GM18519 (cell line): ENCODE measurements around the gene PIGP.
A peak's percentile ranks its signal among the peaks of the same experiment; 100 is the strongest.
"Not testable (repeated sequence)": the region's sequence is repeated elsewhere in the genome, so short reads cannot be mapped to it uniquely, and the experiment has no call there.

Source experiments
- ATAC-seq: cut with Tn5 transposase; IDR thresholded peaks from one replicate; pipeline ENCODE4 v1.9.1; 2021; ENCODE audit warnings: mild to moderate bottlenecking, moderate library complexity; ENCODE audit not compliant: unreplicated experiment, low FRiP score

PIGP gene

DNA sequence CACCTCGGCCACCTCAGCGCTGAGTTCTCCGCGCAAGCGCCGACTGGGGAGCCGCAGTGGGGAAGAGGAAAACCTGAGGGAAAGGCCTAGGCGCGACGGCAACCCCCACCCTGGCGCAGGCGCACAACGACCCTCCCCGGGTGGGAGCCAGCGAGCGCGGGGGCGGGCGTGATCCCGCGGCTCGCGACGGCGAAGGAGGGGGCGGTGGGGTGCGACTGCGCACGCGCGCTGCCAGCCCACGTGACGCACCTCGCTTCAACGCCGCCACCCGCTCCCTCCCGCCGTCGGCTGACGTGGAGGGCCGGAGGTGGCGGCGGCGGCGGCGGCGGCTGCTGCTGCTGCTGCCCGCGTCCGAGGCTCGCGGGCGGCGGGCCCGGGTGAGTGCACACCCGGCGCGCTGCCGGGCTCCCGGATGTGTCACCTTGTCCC, at the start of gene PIGP, which contains the start of gene TTC3:
Gene PIGP, minus strand, starts transcription at position 84 of the 429 bp plus-strand sequence. CDS start 556 bp downstream, outside the sequence.
Gene TTC3, plus strand, starts transcription at position 267 of the 429 bp plus-strand sequence. CDS start 14,004 bp downstream, outside the sequence.
- peak; percentile 58 for ATAC-seq

DNA sequence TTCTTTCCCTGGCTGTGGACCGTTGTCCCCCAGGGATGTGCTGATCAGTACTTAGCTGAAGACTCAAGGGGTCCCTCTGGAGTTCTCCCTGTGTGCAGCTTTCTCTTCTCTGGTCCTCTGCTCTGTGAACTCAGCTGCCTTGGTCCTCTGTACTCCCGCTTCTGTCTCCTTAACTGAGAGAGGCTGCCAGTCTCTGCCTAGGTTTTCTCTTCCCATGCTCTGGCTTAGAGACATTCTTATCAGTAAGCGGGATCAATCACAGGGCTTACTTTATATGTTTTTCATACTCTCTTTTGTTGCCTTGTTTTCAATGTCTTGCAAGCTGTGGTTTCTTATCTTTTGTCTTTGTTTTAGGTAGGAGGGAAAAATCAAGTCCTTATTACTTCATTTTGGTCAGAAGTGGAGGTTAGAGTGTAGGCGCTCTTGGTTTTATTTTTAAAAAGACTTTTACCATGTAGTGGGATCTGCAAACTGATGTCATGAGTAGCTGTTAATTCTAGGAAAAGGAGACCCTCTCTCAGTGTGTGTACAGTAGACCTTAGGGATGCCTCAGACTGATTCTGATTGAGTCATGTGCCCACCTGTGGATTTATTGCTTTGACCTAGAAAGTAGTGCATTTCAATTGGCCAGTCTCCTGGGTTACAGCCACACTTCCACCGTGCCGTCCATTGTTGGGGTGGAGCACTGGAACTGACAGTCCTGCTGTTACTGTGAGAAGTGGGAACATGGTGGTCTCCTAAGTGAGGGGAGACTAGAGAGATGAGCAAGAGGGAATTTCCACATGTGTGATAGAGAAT, 46.7 kb upstream of the PIGP start:
- no peak for ATAC-seq

DNA sequence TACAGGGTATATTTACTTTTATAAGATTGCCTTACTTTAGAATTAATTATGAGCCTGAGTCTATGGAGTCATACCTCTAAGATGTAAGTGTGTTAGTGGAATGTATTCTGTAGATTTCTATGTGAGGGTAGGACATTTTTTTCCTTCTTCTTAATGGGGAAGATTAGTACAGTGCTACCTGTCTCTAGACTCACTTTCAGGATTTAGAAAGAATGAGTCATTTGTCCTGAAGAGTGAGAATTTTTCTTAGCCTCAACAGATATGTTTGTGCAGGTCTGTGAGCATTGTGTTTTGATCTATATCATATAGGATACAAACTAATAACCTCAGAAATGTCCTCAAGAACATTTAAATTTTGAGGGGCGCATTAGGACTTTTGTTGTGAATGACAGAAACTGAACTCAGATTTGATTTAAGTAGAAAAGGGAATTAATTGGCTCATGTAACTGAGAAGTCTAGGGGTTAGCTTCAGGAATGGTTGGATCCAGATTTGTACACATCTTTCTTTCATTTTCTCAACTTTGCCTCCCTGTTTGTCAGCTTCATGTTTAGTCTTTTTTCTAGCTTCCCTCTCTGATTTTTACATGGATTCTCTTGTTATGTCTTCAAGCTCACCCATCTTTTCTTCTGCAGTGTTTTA, 45.4 kb upstream of the PIGP start:
- no peak for ATAC-seq

DNA sequence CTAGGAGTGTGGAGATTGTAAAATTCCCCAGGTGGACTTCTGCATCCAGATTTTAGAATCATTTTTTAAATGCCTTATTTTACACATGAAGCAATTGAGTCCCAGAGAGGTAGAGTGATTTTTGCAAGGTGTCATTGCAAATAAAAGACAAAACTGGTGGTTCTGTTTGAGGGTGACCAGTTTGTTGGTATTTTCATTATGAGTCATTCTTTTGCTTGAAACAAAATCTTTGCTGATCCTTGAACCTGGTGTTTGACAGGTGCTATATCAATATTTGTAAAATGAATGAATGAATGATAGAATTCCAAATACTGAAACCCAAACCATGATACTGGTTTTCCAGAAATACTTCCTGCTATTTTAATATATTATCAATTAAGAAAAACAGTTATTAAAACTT, 44.3 kb upstream of the PIGP start:
- no peak for ATAC-seq

DNA sequence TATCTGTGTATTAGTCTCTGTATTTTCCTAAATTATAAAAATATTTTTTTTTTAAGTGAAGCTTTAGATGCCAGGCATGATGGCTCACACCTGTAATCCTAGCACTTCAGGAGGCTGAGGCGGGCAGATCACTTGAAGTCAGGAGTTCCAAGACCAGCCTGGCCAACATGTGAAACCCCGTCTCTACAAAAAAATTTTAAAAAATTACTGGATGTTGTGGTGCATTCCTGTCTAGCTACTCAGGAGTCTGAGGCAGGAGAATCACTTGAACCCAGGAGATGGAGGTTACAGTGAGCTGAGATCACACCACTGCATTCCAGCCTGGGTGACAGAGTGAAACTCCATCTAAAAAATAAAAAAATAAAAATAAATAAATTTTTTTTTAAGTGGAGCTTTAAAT, 43.6 kb upstream of the PIGP start:
- not testable (repeated sequence) for ATAC-seq

DNA sequence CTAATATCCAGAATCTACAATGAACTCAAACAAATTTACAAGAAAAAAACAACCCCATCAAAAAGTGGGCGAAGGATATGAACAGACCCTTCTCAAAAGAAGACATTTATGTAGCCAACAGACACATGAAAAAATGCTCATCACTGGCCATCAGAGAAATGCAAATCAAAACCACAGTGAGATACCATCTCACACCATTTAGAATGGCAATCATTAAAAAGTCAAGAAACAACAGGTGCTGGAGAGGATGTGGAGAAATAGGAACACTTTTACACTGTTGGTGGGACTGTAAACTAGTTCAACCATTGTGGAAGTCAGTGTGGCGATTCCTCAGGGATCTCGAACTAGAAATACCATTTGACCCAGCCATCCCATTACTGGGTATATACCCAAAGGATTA, 41.4 kb upstream of the PIGP start:
- not testable (repeated sequence) for ATAC-seq

DNA sequence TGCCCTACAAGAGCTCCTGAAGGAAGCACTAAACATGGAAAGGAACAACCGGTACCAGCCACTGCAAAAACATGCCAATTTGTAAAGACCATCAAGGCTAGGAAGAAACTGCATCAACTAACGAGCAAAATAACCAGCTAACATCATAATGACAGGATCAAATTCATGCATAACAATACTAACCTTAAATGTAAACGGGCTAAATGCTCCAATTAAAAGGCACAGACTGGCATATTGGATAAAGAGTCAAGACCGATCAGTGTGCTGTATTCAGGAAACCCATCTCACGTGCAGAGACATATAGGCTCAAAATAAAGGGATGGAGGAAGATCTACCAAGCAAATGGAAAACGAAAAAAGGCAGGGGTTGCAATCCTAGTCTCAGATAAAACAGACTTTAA, 38.2 kb upstream of the PIGP start:
- ATAC-seq: not testable (repeated sequence)

DNA sequence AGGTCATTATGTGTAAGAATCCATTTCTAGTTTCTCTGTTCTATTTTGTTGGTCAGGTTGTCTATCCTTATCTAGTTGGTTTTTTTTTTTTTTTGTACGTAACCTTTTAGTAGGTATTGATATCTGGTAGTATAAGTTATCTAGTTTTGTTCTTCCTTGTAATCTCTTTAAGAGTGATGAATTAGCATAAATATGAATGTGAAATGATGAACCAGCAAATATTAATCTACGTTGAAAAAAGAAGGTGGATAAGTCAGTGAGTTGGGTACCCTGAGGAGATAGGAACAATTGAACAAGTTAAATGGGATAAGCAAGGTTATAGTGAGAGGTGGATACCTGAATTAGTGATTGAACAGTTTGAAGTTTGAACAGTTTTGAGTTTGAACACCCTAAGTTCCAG, 34.1 kb upstream of the PIGP start:
- ATAC-seq: no peak

DNA sequence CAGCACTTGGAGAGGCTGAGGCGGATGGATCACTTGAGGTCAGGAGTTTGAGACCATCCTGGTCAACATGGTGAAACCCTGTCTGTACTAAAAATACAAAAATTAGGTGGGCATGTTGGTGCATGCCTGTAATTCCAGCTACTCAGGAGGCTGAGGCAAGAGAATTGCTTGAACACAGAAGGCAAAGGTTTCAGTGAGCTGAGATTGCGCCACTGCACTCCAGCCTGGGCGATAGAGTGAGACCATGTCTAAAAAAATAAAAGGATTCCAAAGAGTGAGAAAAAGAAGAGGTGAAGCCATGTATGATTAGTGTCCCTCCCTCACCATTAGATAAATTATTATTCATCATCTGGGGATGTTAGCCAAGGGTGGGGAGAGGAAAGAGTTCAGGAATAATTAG, 29.9 kb upstream of the PIGP start:
- not testable (repeated sequence) for ATAC-seq

DNA sequence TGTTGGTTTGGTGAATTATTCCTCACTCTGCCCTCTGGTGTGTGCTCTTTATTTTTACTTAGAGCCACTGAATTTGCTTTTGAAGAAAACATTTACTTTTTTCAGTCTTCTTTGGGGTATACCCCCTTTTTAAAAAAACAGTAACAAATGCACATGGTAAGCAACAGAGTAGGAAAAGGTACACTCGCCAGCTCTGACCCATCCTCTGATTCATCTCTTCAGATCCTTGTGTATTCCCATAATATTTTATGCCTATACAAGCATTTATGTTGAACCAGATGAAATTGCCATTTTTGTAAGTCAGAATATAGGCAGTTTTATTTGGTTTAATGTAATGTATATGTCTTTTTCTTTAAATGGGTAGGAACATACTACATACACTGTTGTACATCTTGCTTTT, 28.5 kb upstream of the PIGP start:
- ATAC-seq: no peak

DNA sequence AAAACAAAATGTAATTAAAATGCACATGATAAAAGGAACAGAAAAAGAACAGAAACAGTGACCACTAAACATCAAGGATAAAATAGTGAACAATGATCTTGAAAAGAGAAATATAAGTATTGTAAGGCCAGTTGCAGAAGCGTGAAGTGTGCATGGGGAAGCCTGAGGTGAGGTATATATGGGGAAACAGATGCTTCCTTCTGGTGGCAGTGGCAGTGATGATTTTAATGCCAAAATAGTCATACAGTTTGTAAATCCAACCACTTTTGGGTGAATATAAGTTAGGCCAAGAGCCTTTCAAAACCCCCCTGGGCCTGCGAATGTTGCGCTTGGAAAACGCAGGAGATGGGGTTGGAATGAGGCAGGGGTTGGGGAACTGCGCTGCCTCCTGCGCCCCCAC, 27.4 kb upstream of the PIGP start:
- ATAC-seq: no peak

DNA sequence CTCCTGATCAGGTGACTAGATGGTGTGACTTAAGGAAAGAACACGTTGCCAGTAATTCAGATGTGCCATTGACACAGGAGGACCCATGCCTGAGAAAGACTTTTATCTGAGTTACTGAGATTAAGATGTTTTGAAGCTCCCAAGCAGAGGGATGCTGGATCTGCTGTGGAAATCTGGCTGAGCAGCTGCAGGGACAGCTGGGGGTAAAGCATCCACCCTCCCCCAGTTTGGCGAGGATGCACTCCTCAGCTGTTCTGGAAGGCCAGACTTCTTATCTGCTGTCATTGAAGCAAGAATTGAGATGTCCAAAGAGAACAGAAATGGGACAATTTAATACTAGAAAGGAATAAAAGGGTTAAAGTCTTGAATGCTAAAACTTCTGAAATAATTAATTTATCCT, 25.9 kb upstream of the PIGP start:
- no peak for ATAC-seq

DNA sequence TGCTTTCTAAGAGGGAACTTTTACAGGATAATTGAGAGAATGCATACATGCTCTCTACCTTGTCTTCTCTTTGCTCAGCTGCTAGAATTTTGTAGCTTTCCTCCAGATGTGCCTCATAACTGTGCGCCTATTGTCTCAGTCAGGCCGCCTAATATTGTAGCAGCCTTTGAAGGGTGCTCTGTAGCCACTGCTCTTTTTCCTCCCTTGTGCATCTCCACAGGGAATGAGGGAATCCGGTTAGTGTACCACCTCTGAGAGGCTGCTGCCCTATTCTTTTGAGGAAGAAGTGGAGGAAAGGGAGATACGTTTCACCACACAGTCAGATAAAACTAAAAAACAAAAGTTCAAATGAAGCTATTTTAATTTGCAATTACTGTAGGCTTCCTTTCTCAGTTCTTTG, 22.9 kb upstream of the PIGP start:
- ATAC-seq: no peak

DNA sequence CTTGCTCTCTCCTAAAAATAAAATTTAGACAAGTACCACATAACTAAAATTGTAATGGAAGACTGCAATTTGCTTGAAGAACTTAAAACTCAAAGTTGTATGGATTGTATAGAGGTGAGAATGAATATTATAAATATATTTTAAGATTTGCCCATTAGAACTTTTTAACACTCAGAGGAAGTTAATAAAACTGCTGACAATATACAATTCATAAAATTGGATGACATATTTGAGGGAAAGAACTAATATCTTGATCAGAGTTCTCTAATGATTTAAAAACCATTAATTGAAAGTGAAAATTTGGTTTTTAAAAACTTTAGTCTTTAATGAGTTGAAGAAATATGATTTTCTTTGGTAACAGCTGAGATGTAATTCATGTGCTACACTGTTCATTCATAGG, 21.1 kb upstream of the PIGP start:
- no peak for ATAC-seq

DNA sequence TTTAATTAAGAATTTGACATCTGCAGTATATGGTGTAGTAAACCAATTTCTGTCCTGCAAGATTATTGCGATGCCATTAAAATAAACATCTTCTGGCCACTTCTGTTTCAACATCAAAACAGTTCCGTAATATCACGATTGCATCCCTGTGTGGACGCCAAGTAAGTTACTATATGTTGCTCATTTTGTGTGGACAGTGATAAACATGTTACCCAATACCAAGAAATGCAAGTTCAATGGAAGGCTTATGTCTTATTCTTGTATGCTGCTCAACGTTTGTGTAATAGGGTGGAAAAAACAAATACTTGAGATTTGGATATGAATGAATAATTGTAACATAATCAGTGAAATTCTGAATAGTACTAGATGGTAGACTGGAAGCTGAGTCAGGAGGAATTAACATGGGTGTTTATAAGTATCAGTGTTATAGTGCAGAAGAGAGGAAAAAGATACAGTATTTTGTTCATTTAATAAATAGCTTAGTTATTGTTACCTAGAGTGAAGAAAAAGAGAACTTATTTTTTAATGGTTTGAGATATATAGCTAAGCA, 15.4 kb upstream of the PIGP start:
- ATAC-seq: no peak

DNA sequence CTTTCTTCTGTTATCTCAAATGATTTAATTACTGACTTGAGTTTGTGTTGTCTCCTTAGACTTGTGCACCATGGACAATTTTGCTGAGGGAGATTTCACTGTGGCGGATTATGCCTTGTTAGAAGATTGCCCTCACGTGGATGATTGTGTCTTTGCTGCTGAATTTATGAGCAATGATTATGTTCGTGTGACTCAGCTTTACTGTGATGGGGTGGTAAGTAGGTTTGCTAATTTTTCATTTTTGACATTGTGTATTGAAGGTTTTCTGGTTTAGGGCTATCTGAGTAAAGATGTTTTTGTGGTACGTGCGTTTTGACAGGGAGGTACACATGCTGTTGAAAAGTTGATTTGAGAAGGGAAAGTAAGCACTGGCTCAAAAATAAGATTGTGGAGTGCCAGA, 14.3 kb upstream of the PIGP start:
- no peak for ATAC-seq

DNA sequence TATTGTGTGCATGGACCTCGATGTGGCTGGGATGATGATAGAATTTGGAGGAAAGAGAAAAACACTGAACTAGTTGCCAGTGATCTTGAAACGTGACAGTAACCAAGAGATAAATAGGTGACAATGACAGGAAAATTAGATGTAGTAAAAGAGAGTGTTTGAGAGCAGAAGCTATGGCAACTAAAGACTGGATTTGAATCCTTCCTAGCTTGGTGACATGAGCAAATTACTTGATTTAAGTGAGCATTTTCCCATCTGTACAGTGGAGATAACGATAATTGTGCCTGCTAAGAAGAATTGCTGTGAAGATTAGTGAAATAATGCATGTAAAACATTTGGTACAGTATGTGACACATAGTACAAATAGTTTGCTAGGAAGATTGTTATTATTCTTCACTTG, 12.9 kb upstream of the PIGP start:
- ATAC-seq: no peak

DNA sequence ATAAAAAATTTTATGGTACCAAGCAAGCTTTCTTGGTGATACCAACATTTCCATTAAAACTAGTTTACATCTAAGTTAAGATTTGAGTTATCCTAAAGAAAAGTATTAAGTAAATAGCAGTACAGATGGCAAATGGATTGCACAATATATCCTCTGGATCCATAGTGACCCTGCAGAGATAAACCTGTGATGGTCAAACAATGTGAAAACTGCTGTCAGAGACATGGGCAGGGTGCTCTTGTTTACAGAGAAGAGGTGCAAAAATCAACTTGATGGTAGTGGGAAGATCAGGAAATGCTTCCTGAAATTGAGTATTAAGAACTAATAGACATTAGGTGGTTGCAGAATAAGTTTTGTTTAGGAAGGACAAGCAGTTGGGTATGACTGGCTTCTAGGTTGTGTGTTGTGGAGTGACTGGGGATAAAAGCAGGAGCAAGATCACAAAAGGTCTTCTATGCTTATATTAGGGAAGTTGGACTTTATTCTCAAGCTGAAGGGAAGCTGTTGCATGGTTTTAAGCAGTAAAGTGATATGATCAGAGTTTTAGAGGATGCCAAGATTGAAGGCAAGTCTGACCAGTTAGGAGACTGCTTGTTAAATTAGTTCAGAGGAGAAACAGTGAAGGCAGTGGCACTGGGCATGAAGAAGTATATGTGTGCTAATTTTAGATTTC, 10.1 kb upstream of the PIGP start:
- ATAC-seq: no peak

DNA sequence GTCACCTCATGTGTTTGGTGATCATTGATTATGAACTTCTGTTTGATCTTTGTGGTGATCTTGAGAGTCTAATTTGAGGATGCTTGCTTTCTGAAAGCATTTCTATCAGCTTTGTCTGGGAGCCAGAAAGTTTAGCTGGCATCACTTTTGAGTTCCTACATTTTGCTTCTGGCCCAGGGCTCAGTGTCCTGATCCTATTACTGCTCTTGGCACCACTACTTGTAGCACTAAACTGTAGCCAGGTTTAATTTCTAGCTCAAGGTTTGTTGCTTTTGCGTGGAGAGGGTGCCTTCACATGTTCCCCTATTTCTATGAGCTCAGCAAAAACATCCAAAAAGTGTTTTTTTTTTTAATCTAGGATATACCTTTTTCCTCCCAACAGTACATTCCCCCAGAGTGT, 9.5 kb upstream of the PIGP start:
- ATAC-seq: no peak

DNA sequence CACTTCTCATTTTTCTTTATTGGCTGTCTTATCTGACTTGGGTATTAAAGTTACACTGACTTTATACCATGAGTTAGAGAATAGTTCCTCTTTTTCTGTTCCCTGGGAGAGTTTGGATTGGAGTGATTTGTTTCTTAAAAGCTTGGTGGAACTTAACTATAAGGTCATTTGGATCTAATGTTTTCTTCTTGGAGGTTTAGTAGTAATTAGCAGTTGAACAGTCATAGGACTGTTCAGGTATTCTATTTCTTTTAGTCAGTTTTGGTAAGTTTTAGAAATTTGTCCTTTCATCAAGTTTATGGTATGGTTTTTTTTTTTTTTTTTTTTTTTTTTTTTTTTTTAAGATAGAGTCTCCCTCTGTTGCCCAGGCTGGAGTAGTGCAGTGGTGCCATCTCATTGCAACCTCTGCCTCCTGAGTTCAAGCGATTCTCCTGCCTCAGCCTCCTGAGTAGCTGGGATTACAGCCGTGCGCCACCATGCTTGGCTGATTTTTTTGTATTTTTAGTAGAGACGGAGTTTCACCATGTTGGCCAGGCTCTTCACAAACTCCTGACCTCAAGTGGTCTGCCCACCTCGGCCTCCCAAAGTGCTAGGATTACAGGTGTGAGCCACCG, 6.4 kb upstream of the PIGP start:
- no peak for ATAC-seq

DNA sequence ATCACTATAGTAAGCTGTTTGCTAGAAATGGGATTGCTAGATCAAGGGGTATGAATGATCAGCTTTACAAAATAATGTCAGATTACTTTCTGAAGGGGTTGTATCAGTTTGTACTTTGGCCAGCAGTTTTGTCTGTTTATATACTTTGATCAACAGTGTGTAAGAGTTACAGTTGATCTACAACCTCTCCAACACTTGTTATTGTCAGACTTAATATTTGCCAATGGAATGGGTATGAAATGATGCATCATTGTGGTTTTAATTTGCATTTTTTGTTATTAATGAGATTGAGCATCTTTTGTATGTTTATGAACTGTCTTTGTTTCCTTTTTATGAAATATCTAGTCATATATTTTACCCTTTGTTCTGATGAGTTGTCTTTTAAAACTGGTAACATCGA, 4.5 kb upstream of the PIGP start:
- ATAC-seq: no peak
